Natural killer cell (primary cell): ENCODE measurements around the gene PAX2. TPM values are rescaled to one million over a fixed set of nuclear protein-coding genes. Genes with fewer than 3 reads are reported as not detected.

Experiments used
- ATAC-seq, 3 donors: fragments of 150-1000 bp in 2 of 3; fragments of 200-7000 bp in 1 of 3; cut with Tn5 transposase; 1 replicate in 1 of 3; 2 replicates in 2 of 3; pipeline ENCODE4 v1.10.0; 2021; ENCODE audit warnings: mild to moderate bottlenecking in 2 of 3, moderate library complexity in 2 of 3
- DNase-seq, 2 donors: peaks; one replicate each; pipeline versions ENCODE4 v3.0.0 to v3.0.0-alpha.2; 2013 to 2021; ENCODE audit warnings: mixed read lengths in 1 of 2
- H3K27ac ChIP-seq: one replicate; pipeline ENCODE4 v1.5.1; 2013; ENCODE audit warnings: mild to moderate bottlenecking, low read length
- H3K27me3 ChIP-seq: one replicate; pipeline ENCODE4 v1.6.1; 2013; ENCODE audit warnings: low read length; ENCODE audit not compliant: control insufficient read depth, insufficient read depth
- H3K36me3 ChIP-seq: one replicate; pipeline ENCODE4 v1.6.1; 2013; ENCODE audit warnings: low read length; ENCODE audit not compliant: control insufficient read depth, insufficient read depth
- H3K4me1 ChIP-seq: one replicate; pipeline ENCODE4 v1.6.1; 2013; ENCODE audit warnings: low read length; ENCODE audit not compliant: control insufficient read depth, insufficient read depth
- H3K4me3 ChIP-seq: one replicate; pipeline ENCODE4 v1.5.1; 2013; ENCODE audit warnings: low read length
- H3K9me3 ChIP-seq: one replicate; pipeline ENCODE4 v1.6.1; 2013; ENCODE audit warnings: low read length; ENCODE audit not compliant: control insufficient read depth, insufficient read depth
- H3K27ac Mint-ChIP-seq, 2 donors: one replicate each; pipeline ENCODE4 v1.8.0; 2022; ENCODE audit warnings: mild to moderate bottlenecking in 2 of 2, mixed read lengths in 2 of 2, moderate library complexity in 1 of 2
- H3K27me3 Mint-ChIP-seq, 2 donors: one replicate each; pipeline ENCODE4 v1.8.0; 2022; ENCODE audit warnings: low read depth in 2 of 2, mixed read lengths in 2 of 2
- H3K36me3 Mint-ChIP-seq: one replicate; pipeline ENCODE4 v1.8.0; 2022; ENCODE audit warnings: mixed read lengths
- H3K4me1 Mint-ChIP-seq, 2 donors: one replicate each; pipeline ENCODE4 v1.8.0; 2022; ENCODE audit warnings: mixed read lengths in 2 of 2
- H3K4me3 Mint-ChIP-seq: one replicate; pipeline ENCODE4 v1.8.0; 2022; ENCODE audit warnings: mild to moderate bottlenecking, moderate library complexity, mixed read lengths
- H3K9me3 Mint-ChIP-seq, 2 donors: one replicate each; pipeline ENCODE4 v1.8.0; 2022; ENCODE audit warnings: mixed read lengths in 2 of 2
- WGBS: methylation state at CpG from one replicate; pipeline ENCODE4 v1.1.7; 2013; ENCODE audit warnings: missing lambda C conversion rate; ENCODE audit not compliant: insufficient coverage; 5-methylcytosine and 5-hydroxymethylcytosine counted together
- intact Hi-C: fragments of 100-400 bp; cut with micrococcal nuclease; formaldehyde crosslinking; loops from one replicate; pipeline ENCODE4 v1.14.2; 2022
- total RNA-seq, 4 donors: library from RNA; stranded (reverse); fragments of 120-200 nt in 1 of 4; gene quantifications; one replicate each; pipeline versions ENCODE4 v1.2.3 to v1.2.4, GENCODE V29; 2013 to 2022
- TF ChIP-seq, protein P1 (sequence below): fragments of 200-600 bp; IDR thresholded peaks from one replicate; pipeline ENCODE4 v1.8.0; 2022; ENCODE audit warnings: antibody characterized with exemption

Gene PAX2
- total RNA-seq, 3 donors from 2014 or later (not counting 1 experiment from before 2014, with no cell fraction given) = not detected

DNA sequence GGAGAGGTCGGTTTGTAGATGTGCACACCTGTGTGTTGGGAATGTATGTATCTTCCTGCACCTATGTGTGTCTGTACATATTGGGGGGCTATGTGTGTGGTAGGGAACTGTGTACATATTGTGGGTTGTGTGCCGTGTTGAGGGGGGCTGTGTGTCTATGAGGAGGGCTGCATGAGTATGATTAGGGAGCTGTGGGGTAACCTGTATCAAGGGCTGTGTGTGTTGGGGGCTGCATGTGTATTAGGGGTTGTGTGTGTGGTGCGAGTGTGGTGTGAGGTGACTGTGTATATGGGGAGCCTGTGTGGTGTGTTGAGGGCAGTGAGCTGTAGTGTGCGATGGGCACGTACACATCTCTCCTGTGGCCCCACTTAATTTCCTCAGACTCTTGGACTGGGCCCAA is 22.2 kb upstream of the PAX2 start:
- no peak overlapping the region for H3K27ac ChIP-seq
- TF ChIP-seq, protein P1, sequence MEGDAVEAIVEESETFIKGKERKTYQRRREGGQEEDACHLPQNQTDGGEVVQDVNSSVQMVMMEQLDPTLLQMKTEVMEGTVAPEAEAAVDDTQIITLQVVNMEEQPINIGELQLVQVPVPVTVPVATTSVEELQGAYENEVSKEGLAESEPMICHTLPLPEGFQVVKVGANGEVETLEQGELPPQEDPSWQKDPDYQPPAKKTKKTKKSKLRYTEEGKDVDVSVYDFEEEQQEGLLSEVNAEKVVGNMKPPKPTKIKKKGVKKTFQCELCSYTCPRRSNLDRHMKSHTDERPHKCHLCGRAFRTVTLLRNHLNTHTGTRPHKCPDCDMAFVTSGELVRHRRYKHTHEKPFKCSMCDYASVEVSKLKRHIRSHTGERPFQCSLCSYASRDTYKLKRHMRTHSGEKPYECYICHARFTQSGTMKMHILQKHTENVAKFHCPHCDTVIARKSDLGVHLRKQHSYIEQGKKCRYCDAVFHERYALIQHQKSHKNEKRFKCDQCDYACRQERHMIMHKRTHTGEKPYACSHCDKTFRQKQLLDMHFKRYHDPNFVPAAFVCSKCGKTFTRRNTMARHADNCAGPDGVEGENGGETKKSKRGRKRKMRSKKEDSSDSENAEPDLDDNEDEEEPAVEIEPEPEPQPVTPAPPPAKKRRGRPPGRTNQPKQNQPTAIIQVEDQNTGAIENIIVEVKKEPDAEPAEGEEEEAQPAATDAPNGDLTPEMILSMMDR = no peak
- H3K4me1 ChIP-seq = no peaks in the 10 kb centered on the region
- no peaks in the 10 kb centered on the region for H3K36me3 Mint-ChIP-seq
- intact Hi-C loops = no loop called here
- H3K27ac Mint-ChIP-seq = no peak overlapping the region
- ATAC-seq (no peak), DNase-seq (no peak)
- H3K36me3 ChIP-seq = no peaks in the 10 kb centered on the region
- H3K27me3 Mint-ChIP-seq = peaks cover 66 to 77% of the 10 kb centered on the region in 2 donors
- H3K4me1 Mint-ChIP-seq = peaks cover 0 to 5% of the 10 kb centered on the region in 2 donors
- no peaks in the 10 kb centered on the region for H3K9me3 Mint-ChIP-seq
- peaks cover 24% of the 10 kb centered on the region for H3K27me3 ChIP-seq
- H3K9me3 ChIP-seq = no peaks in the 10 kb centered on the region
- no peak overlapping the region for H3K4me3 Mint-ChIP-seq
- 80% methylated on average over 5 of the region's 5 CpGs for WGBS
- H3K4me3 ChIP-seq = no peak overlapping the region

DNA sequence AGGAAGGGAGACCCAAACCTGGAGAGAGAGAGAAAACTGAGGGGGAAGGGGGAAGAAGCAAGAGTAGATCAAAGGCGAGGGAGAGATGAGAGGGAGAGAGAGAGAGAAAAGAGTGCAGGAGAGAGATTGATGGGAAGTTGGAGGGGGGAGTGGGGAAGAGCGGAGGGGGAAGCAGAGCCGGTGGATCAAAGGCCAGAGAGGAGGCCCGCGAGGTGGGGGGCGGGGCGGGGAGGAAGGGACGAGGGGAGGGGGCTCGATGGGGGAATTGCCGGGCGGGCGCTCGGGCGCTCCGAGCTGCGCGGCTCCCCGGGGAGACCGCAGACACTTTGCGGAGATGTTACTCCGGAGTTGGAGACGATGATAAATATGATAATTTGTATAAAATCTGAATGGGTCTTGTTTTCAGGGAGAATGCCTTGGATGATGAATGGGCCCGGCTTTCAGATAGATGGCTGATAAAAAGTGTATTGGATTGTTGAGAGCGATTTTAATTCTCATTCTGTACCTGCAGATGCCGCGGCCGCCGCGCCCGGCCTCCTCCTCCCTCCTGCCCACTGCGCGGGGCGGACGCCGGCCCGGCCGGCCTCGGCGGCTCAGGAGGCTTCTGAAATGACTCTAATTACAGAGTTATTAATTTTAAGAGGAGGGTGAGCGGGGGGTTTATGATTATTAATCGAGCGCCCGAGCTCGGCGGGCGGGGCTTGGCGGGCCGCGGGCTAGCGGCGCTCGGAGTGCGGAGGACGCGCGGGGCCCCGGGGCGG is 21.4 kb upstream of the PAX2 start:
- 2% methylated on average over 58 of the region's 58 CpGs for WGBS
- H3K27ac Mint-ChIP-seq = no peak overlapping the region
- DNase-seq = no peak
- TF ChIP-seq, protein P1 = no peak
- Histone ChIP-seq H3K36me3 (no peaks in the 10 kb centered on the region), H3K4me3 (no peak overlapping the region), H3K9me3 (no peaks in the 10 kb centered on the region), H3K4me1 (peaks cover under 1% of the 10 kb centered on the region), H3K27me3 (peaks cover 25% of the 10 kb centered on the region), H3K27ac (no peak overlapping the region)
- peaks cover 70 to 77% of the 10 kb centered on the region in 2 donors for H3K27me3 Mint-ChIP-seq
- H3K36me3 Mint-ChIP-seq = no peaks in the 10 kb centered on the region
- ATAC-seq = no peak
- peaks cover 0 to 5% of the 10 kb centered on the region in 2 donors for H3K4me1 Mint-ChIP-seq
- no peak overlapping the region for H3K4me3 Mint-ChIP-seq
- H3K9me3 Mint-ChIP-seq = no peaks in the 10 kb centered on the region
- intact Hi-C loops = no loop called here

DNA sequence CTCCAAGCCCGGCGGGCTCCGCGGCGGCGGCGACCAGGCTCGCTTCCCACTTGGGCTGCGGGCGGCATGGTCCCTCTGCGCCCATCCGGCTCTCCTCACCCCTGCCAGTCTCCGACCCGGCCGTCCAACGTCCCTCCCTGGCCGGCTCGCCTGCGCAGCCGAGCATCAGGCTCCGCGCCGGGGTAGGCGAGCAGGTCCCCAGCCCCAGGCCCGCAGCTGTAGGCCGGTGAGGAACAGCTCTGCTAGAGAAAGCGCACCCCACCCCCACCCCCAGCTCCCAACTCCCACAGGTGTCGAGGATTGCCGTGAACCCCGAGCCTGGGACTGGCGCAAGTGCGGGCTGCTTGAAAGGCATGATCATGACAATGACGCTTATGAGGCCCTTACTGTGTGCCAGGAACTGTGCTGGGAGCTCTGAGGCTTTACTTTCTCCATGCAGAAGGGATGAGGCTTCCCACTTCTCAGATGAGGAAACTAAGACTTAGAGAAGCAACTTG is 20.8 kb upstream of the PAX2 start:
- Histone ChIP-seq H3K27ac (no peak overlapping the region), H3K9me3 (no peaks in the 10 kb centered on the region), H3K27me3 (peaks cover 28% of the 10 kb centered on the region), H3K36me3 (no peaks in the 10 kb centered on the region), H3K4me1 (peaks cover 6% of the 10 kb centered on the region), H3K4me3 (no peak overlapping the region)
- ATAC-seq (no peak), DNase-seq (no peak)
- Mint-ChIP-seq H3K27me3 (peaks cover 68 to 74% of the 10 kb centered on the region in 2 donors), H3K4me3 (no peak overlapping the region), H3K36me3 (no peaks in the 10 kb centered on the region), H3K9me3 (no peaks in the 10 kb centered on the region), H3K4me1 (peaks cover 0 to 10% of the 10 kb centered on the region in 2 donors), H3K27ac (no peak overlapping the region)
- WGBS = 10% methylated on average over 33 of the region's 33 CpGs
- intact Hi-C loops = no loop called here
- TF ChIP-seq, protein P1 = no peak
